Measurements from ENCODE around the gene HMGCS2. TPM values are rescaled to one million over a fixed set of nuclear protein-coding genes. Genes with fewer than 3 reads are reported as not detected.
"Not testable (repeated sequence)": the region's sequence is repeated elsewhere in the genome, so short reads cannot be mapped to it uniquely, and the experiment has no call there.

Gene HMGCS2
- total RNA-seq, 1 donor from 2014 or later = 0.71 TPM

DNA sequence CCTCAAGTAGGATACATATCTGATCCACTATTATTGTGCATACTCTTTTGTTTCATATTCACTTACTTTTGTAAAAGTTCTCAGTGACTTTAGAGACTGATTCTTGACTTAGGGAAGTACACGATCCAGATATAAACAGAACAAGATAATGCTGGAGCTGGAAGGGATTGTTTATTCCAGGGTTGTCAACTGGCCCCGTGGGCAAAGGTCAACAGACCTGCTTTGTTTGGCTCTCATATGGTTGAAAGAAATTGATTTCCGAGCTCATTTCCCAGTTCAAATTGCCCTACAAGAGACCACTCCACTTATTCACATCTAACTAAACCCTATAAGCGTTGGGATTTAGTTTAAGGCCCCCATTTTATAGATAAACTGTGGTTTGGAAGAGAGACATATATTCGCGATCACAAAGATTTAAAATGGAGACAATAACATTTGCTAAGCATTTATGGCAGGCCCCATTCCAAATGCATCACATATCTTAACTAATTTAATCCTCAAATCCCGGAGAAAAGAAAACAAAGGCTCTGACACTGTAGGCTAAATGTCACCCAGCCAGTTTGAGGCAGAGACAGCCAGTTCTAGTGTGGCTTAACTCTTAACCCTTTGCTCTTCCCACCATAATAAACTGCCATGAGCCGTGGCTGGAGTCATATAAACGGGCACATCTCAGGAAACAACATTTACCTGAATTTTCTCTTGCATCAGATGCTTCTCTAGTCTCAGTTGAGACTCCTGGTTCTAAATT, 21.9 kb upstream of the HMGCS2 start:
- DNase-seq (ENCODE audit: low spot score) = no peak

DNA sequence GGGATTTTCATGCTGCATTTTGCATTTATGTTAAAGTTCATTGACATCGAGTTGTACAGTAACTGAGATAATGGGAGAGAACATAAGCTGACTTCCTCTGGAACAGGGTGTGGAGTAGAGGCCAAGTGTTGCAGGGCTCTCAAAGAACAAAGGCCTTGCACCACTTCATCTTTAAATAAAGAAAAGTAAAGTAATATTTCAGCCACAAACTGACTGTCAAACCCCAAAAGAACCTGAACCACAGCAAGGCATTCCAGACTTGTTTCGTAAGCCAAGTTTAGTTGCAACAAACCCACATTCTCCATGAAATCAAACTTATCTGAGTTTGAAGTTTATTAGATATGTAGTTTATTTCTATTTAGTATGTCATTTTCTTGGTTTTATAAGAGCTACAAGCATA, 19.1 kb upstream of the HMGCS2 start:
- no peak for DNase-seq (ENCODE audit: low spot score)

- DNase-seq (ENCODE audit: low spot score) = not testable (repeated sequence)
Observed at GRCh38 chr1:119786473-119787050, 17.9 kb upstream of the HMGCS2 start.

GRCh38 chr1:119786046-119786445, 17.3 kb upstream of the HMGCS2 start:
- not testable (repeated sequence) for DNase-seq (ENCODE audit: low spot score)

- DNase-seq (ENCODE audit: low spot score) = no peak
Observed at GRCh38 chr1:119784191-119784781, 15.6 kb upstream of the HMGCS2 start.

- no peak for DNase-seq (ENCODE audit: low spot score)
Observed at GRCh38 chr1:119783354-119784185, 14.9 kb upstream of the HMGCS2 start.

- no peak for DNase-seq (ENCODE audit: low spot score)
Observed at GRCh38 chr1:119782631-119783325, 14.1 kb upstream of the HMGCS2 start.

DNA sequence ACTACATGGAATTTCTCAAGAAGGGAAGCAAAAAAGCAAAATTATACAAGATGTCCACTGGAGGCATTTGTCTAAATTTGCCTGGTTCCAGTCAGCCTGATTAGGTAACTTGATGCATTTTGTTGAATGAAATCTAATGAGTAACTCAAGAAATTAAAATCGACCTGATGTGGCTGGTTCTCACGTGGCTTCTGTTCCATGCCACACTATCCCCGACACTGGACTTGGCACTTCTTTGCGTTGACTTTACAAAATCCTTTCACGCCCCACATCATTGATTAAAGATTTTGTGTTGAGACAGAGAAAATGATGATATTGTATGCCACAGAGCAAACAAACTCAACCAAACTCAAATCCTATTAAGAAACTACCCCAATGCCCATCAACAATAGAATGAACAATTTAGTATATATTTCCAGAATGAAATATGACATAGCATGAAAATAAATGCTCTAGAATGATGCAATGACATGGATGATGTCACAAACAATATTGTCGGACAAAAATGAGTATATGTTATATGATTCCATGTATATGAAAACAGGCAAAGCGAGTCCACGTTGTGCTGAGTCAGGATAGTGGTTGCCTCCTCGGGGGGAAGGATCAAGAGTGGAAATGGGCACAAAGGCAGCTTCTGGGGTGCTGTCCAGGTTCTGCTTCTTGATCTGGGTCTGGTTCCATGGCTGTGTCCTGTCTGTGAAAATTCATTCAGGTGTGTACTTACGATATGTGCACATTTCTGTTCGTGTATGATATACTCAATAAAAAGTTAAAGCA, 12.9 kb upstream of the HMGCS2 start:
- DNase-seq (ENCODE audit: low spot score) = no peak

DNA sequence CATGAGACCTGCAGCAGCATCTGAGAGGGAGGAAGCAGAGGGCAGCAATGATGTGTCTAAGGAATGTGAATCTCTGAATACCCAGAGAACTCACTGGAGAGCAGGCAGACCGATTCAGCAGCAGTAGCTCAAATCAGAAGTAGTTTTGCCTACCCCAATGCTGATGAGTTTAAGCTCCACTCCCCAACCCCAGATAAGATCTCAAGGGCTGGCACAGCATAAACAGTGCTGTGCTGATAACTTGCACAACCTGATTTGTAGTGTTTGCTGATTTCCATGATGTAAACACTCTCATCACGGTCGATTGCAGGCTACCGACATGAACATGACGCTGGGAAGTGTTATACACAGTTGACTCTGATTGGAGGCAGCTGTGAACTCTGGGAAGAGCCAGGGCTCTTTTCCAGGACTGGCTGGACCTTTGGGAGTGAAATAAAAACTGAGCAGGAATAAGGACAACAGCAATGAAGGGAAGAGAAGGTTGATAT, 11.2 kb upstream of the HMGCS2 start:
- DNase-seq (ENCODE audit: low spot score) = no peak

DNA sequence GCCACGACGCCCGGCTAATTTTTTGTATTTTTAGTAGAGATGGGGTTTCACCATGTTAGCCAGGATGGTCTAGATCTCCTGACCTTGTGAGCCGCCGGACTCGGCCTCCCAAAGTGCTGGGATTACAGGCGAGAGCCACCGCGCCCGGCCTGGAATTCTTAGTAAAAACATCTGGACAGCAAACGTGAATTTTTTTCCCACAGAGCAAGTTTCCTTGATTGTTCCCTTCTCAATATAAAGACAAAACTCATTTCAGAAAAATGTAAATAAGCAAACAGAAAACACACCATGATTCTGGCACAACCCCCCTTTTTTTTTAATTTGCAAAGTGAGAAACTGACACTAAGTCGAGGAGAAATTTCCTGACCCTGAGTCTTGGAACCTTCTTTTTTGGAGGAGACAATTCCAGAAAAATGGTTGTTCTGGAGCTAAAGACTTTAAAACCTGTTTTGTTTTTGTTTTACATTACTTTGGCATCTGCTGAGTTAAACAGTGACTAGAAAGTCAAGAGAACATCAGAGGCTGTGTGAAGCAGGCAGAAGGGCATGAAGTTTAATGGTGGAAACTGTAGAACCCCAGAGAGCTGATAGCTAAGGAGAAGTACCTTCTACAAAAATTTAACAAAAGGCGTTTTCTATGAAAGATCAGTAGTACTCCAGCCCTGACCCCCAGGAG, 10.3 kb upstream of the HMGCS2 start:
- DNase-seq (ENCODE audit: low spot score) = no peak

DNA sequence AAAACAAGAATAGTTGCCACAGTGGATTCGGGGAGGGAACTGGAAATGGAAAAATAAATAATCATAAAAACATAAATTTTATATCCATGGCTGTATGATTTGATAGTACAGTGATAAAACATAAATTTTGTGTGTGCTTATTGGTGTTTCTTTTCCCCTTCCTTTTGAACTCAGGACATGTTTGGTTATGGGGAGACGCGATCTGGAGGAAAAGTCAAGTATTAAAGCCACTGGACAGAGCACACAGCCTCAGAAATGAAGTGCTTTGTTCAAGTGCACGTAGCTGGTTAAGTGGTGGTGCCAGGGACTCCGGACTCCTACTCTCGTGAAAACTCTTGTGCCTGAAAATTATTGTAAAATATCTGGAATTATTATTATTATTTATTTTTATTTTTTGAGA, 9.7 kb upstream of the HMGCS2 start:
- no peak for DNase-seq (ENCODE audit: low spot score)

- DNase-seq (ENCODE audit: low spot score) = no peak
Observed at GRCh38 chr1:119774746-119775490, 6.2 kb upstream of the HMGCS2 start.

DNA sequence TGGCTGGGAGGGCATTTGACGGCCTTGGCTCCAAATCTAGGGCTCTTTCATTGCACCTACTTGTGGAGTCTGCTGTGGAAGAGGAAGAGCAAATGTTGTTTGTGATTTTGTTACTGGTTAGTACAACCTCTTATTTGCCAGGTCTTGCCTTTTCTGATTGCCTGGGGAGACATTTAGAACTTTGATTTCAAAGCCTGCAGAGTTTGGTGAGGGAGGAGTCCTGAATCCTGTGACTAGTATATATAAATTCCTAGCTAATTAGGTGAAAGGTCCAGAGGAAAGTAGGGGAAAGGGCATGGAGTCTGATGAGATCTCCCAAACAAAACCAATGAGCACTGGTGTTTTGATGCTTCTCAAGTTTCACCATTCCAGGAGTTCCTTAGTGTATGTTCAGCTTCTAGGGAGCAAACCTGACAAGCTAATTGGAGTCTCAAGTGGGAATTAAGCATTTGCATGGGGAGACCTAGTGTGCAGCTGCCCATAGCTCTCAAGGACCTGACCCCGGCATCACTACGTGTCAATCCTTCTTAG, 5.1 kb upstream of the HMGCS2 start:
- no peak for DNase-seq (ENCODE audit: low spot score)

- no peak for DNase-seq (ENCODE audit: low spot score)
Observed at GRCh38 chr1:119772298-119772697, 3.6 kb upstream of the HMGCS2 start.

DNA sequence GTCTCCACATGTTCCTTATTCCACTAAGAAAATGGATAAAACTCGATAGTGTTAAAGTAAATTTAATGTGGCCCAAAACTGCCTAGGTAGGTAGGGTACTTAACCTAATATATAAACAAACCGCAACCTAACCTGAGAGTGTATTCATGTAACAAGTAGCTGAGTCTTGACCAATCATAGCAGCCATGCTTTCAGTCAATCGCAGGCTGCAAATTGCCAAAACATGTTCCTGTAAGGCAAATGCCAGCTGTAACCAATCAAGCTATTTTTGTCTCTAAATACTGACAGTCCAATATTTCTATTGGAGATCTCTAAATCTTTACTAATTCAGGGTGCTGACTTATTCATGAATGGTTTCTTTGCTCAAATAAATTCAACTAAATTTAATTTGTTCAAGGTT, 3.1 kb upstream of the HMGCS2 start:
- no peak for DNase-seq (ENCODE audit: low spot score)

- no peak for DNase-seq (ENCODE audit: low spot score)
Observed at GRCh38 chr1:119771016-119771415, 2.3 kb upstream of the HMGCS2 start.

GRCh38 chr1:119767486-119767885, 1.2 kb downstream of the HMGCS2 start:
- no peak for DNase-seq (ENCODE audit: low spot score)

GRCh38 chr1:119766374-119766794, 2.3 kb downstream of the HMGCS2 start:
- no peak for DNase-seq (ENCODE audit: low spot score)

- DNase-seq (ENCODE audit: low spot score) = no peak
Observed at GRCh38 chr1:119764220-119764619, 4.5 kb downstream of the HMGCS2 start.
